Testis (tissue), 2 donors: Measurements from ENCODE around the gene RIN2.

Source experiments
- POLR2A ChIP-seq: fragments of 450-650 bp; IDR thresholded peaks from one replicate; pipeline ENCODE4 v1.6.1; 2017; ENCODE audit warnings: antibody characterized with exemption, mild to moderate bottlenecking, moderate library complexity
- TF ChIP-seq, protein P1 (sequence below), 3 experiments: fragments of 450-650 bp in 2 of 3; fragments of 200-600 bp in 1 of 3; sonication (generic) in 1 of 3; IDR thresholded peaks; one replicate each; pipeline ENCODE4 v1.5.1; 2016 to 2019; ENCODE audit warnings: antibody characterized with exemption in 3 of 3, mild to moderate bottlenecking in 2 of 3, moderate library complexity in 1 of 3

GRCh38 chr20:19765913-19766312 is 7.9 kb downstream of the RIN2 start:
- TF ChIP-seq POLR2A: no peak
- TF ChIP-seq, protein P1, sequence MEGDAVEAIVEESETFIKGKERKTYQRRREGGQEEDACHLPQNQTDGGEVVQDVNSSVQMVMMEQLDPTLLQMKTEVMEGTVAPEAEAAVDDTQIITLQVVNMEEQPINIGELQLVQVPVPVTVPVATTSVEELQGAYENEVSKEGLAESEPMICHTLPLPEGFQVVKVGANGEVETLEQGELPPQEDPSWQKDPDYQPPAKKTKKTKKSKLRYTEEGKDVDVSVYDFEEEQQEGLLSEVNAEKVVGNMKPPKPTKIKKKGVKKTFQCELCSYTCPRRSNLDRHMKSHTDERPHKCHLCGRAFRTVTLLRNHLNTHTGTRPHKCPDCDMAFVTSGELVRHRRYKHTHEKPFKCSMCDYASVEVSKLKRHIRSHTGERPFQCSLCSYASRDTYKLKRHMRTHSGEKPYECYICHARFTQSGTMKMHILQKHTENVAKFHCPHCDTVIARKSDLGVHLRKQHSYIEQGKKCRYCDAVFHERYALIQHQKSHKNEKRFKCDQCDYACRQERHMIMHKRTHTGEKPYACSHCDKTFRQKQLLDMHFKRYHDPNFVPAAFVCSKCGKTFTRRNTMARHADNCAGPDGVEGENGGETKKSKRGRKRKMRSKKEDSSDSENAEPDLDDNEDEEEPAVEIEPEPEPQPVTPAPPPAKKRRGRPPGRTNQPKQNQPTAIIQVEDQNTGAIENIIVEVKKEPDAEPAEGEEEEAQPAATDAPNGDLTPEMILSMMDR (IDR thresholded peaks at IDR 0.05): no peak
